Vagina (tissue), 2 donors: Measurements from ENCODE around the gene KLHL6. TPM values are rescaled to one million over a fixed set of nuclear protein-coding genes. Genes with fewer than 3 reads are reported as not detected.

ENCODE experiments used
- DNase-seq, 2 donors: peaks; one replicate each; pipeline ENCODE4 v3.0.0-alpha.2; 2017; ENCODE audit errors: extremely low spot score in 2 of 2
- H3K27ac ChIP-seq: fragments of 200-600 bp; sonication (generic); one replicate; pipeline ENCODE4 v1.5.1; 2019
- H3K27me3 ChIP-seq: fragments of 200-600 bp; sonication (generic); one replicate; pipeline ENCODE4 v1.5.1; 2019
- H3K36me3 ChIP-seq, 2 donors: fragments of 200-600 bp; sonication (generic); one replicate each; pipeline ENCODE4 v1.5.1; 2017 to 2019
- H3K4me1 ChIP-seq: fragments of 200-600 bp; sonication (generic); one replicate; pipeline ENCODE4 v1.5.1; 2019
- H3K4me3 ChIP-seq, 2 donors: fragments of 200-600 bp; sonication (generic); 1 replicate in 1 of 2; 2 replicates in 1 of 2; pipeline ENCODE4 v1.5.1; 2016 to 2019
- H3K9me3 ChIP-seq: fragments of 200-600 bp; sonication (generic); one replicate; pipeline ENCODE4 v1.5.1; 2019
- CTCF ChIP-seq, 3 experiments: fragments of 450-650 bp in 2 of 3; fragments of 200-600 bp in 1 of 3; sonication (generic) in 1 of 3; IDR thresholded peaks; one replicate each; pipeline ENCODE4 v1.5.1; 2017 to 2019; ENCODE audit warnings: antibody characterized with exemption in 3 of 3, mild to moderate bottlenecking in 2 of 3, moderate library complexity in 2 of 3
- POLR2A ChIP-seq, 2 donors: fragments of 450-650 bp; IDR thresholded peaks; one replicate each; pipeline ENCODE4 v1.6.1; 2017; ENCODE audit warnings: antibody characterized with exemption in 2 of 2, mild to moderate bottlenecking in 2 of 2, moderate library complexity in 2 of 2
- POLR2AphosphoS5 ChIP-seq, 2 donors: sonication (generic); formaldehyde crosslinking; IDR thresholded peaks; one replicate each; pipeline ENCODE4 v1.9.0; 2017; ENCODE audit warnings: antibody characterized with exemption in 2 of 2, mild to moderate bottlenecking in 2 of 2, low read depth in 1 of 2; ENCODE audit not compliant: insufficient read depth in 1 of 2
- intact Hi-C: fragments of 100-400 bp; cut with DNase I; formaldehyde crosslinking; loops from one replicate; pipeline ENCODE4 v1.15.1; 2023
- total RNA-seq: library from RNA; depleted of rRNA; stranded (reverse); fragments of >200 nt; gene quantifications from one replicate; pipeline ENCODE4 v1.2.3, GENCODE V29; 2016

Gene KLHL6
- total RNA-seq, 1 donor from 2014 or later, result 1.7 TPM

GRCh38 chr3:183536238-183536880, 19.1 kb downstream of the KLHL6 start:
- H3K27ac ChIP-seq, result no peak overlapping the region
- no peaks in the 10 kb centered on the region for H3K36me3 ChIP-seq
- intact Hi-C loops, result no loop called here
- no peak for DNase-seq
- no peaks in the 10 kb centered on the region for H3K4me1 ChIP-seq
- no peaks in the 10 kb centered on the region for H3K27me3 ChIP-seq
- TF ChIP-seq POLR2AphosphoS5 (IDR thresholded peaks at IDR 0.05; ENCODE audit: insufficient read depth in 1 of 2, low read depth in 1 of 2) (no peak), CTCF (IDR thresholded peaks at IDR 0.05) (no peak), POLR2A (IDR thresholded peaks at IDR 0.05) (no peak)
- H3K9me3 ChIP-seq, result no peaks in the 10 kb centered on the region
- H3K4me3 ChIP-seq, result no peak overlapping the region

GRCh38 chr3:183534249-183534648, 21.3 kb downstream of the KLHL6 start:
- TF ChIP-seq CTCF (IDR thresholded peaks at IDR 0.05) (no peak), POLR2AphosphoS5 (IDR thresholded peaks at IDR 0.05; ENCODE audit: insufficient read depth in 1 of 2, low read depth in 1 of 2) (no peak), POLR2A (IDR thresholded peaks at IDR 0.05) (no peak)

DNA sequence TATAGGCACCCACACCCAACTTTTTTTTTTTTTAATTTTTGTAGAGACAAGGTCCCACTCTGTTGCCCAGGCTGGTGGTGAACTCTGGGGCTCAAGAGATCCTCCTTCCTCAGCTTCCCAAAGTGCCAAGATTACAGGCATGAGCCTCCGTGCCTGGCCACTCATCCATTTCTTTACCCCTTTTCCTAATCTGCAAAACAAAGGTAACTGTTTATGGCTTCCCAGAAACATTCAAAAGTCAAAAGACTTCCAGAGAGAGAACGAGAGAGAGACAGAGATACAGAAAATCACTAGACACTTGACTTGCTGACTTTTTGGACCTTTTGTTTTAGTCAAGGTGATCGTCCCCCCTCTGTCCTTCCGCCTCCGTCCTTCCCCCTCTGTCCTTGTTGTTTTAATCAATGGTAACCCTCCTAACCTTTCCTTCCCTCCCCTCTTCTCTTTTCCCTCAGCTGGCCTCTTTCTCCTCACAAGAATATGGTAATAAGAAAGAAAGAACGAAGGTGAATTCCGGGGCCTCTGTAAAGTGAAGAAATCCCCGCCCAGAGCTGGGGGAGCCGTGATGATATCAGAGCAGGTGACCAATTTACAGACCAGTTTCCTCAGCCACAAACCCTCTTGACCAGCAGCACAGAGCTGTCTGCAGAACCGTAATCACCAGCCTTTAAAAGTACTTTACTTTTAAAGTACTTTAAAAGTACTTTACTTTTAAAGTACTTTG, 21.9 kb downstream of the KLHL6 start:
- Histone ChIP-seq H3K4me1 (no peaks in the 10 kb centered on the region), H3K9me3 (no peaks in the 10 kb centered on the region), H3K27ac (no peak overlapping the region), H3K36me3 (no peaks in the 10 kb centered on the region), H3K27me3 (no peaks in the 10 kb centered on the region), H3K4me3 (no peak overlapping the region)
- TF ChIP-seq CTCF (IDR thresholded peaks at IDR 0.05) (no peak), POLR2AphosphoS5 (IDR thresholded peaks at IDR 0.05; ENCODE audit: insufficient read depth in 1 of 2, low read depth in 1 of 2) (no peak), POLR2A (IDR thresholded peaks at IDR 0.05) (no peak)
- intact Hi-C loops, result no loop called here
- DNase-seq, result no peak

More at GRCh38 chr3:183534249-183534648, 21.3 kb downstream of the KLHL6 start:
- no peak for DNase-seq
- Histone ChIP-seq H3K27me3 (no peaks in the 10 kb centered on the region), H3K36me3 (no peaks in the 10 kb centered on the region), H3K4me1 (no peaks in the 10 kb centered on the region), H3K27ac (no peak overlapping the region), H3K9me3 (no peaks in the 10 kb centered on the region), H3K4me3 (no peak overlapping the region)
- intact Hi-C loops, result no loop called here

- TF ChIP-seq CTCF (IDR thresholded peaks at IDR 0.05) (no peak), POLR2AphosphoS5 (IDR thresholded peaks at IDR 0.05; ENCODE audit: insufficient read depth in 1 of 2, low read depth in 1 of 2) (no peak), POLR2A (IDR thresholded peaks at IDR 0.05) (no peak)
- H3K4me1 ChIP-seq, result no peaks in the 10 kb centered on the region
- H3K27ac ChIP-seq, result no peak overlapping the region
- intact Hi-C loops, result no loop called here
- no peaks in the 10 kb centered on the region for H3K9me3 ChIP-seq
- no peaks in the 10 kb centered on the region for H3K27me3 ChIP-seq
- no peak overlapping the region for H3K4me3 ChIP-seq
- DNase-seq, result no peak
- H3K36me3 ChIP-seq, result no peaks in the 10 kb centered on the region
Observed at GRCh38 chr3:183532620-183533411, 22.7 kb downstream of the KLHL6 start.
